Ishikawa (cell line): ENCODE results near the gene VPS33A.

ENCODE experiments used
- CEBPB ChIP-seq: IDR thresholded peaks from 2 replicates; pipeline ENCODE4 v1.6.1; 2012
- CREB1 ChIP-seq: IDR thresholded peaks from 2 replicates; pipeline ENCODE4 v1.6.1; 2012; ENCODE audit warnings: low read depth
- EP300 ChIP-seq: IDR thresholded peaks from 2 replicates; pipeline ENCODE4 v1.6.1; 2012; ENCODE audit warnings: borderline replicate concordance
- MAX ChIP-seq: IDR thresholded peaks from 2 replicates; pipeline ENCODE4 v1.6.1; 2012
- TAF1 ChIP-seq: IDR thresholded peaks from 2 replicates; pipeline ENCODE4 v1.6.1; 2012; ENCODE audit warnings: low read depth, mild to moderate bottlenecking
- YY1 ChIP-seq: IDR thresholded peaks from 2 replicates; pipeline ENCODE4 v1.6.1; 2012; ENCODE audit warnings: low read depth

GRCh38 chr12:122293081-122293480 is 26.8 kb upstream of the VPS33A start:
- TF ChIP-seq EP300 (no peak), TAF1 (no peak), CEBPB (no peak), CREB1 (no peak), YY1 (no peak), MAX (no peak)
